Kidney epithelial cell (primary cell): Measurements from ENCODE around the gene CHSY1. TPM values are rescaled to one million over a fixed set of nuclear protein-coding genes. Genes with fewer than 3 reads are reported as not detected.
A peak's percentile ranks its signal among the peaks of the same experiment; 100 is the strongest.

Experiments used
- DNase-seq: peaks from one replicate; pipeline ENCODE4 v3.0.0-alpha.2; 2010; ENCODE audit warnings: low read depth
- H3K27me3 ChIP-seq: 2 replicates; pipeline ENCODE4 v1.6.0; 2011; ENCODE audit warnings: low read length; ENCODE audit not compliant: control insufficient read depth, insufficient read depth
- H3K36me3 ChIP-seq: 2 replicates; pipeline ENCODE4 v1.5.1; 2011; ENCODE audit warnings: low read length; ENCODE audit not compliant: control insufficient read depth, insufficient read depth
- H3K4me3 ChIP-seq: 2 replicates; pipeline ENCODE4 v1.5.1; 2011; ENCODE audit warnings: low read depth, mild to moderate bottlenecking, control low read depth, low read length
- CTCF ChIP-seq: IDR thresholded peaks from 2 replicates; pipeline ENCODE4 v1.5.1; 2011; ENCODE audit warnings: mild to moderate bottlenecking, moderate library complexity, low read length, control low read depth, inconsistent platforms; ENCODE audit not compliant: insufficient read depth, poor library complexity, severe bottlenecking
- total RNA-seq: library from RNA; depleted of rRNA; stranded (reverse); fragments of >200 nt; gene quantifications from 2 replicates; pipeline ENCODE4 v1.2.3, GENCODE V29; 2015

Gene CHSY1
- total RNA-seq, 1 donor from 2014 or later, result 21.1 TPM

GRCh38 chr15:101207867-101208288, 44.0 kb downstream of the CHSY1 start:
- TF ChIP-seq CTCF, result no peak
- no peaks in the 10 kb centered on the region for H3K27me3 ChIP-seq
- DNase-seq, result no peak
- H3K4me3 ChIP-seq, result no peak overlapping the region
- no peaks in the 10 kb centered on the region for H3K36me3 ChIP-seq

GRCh38 chr15:101206176-101206591, 45.7 kb downstream of the CHSY1 start:
- TF ChIP-seq CTCF, result no peak
- Histone ChIP-seq H3K4me3 (peak overlapping the region; percentile 3), H3K36me3 (no peaks in the 10 kb centered on the region), H3K27me3 (no peaks in the 10 kb centered on the region)
- DNase-seq, result peak; percentile 65

DNA sequence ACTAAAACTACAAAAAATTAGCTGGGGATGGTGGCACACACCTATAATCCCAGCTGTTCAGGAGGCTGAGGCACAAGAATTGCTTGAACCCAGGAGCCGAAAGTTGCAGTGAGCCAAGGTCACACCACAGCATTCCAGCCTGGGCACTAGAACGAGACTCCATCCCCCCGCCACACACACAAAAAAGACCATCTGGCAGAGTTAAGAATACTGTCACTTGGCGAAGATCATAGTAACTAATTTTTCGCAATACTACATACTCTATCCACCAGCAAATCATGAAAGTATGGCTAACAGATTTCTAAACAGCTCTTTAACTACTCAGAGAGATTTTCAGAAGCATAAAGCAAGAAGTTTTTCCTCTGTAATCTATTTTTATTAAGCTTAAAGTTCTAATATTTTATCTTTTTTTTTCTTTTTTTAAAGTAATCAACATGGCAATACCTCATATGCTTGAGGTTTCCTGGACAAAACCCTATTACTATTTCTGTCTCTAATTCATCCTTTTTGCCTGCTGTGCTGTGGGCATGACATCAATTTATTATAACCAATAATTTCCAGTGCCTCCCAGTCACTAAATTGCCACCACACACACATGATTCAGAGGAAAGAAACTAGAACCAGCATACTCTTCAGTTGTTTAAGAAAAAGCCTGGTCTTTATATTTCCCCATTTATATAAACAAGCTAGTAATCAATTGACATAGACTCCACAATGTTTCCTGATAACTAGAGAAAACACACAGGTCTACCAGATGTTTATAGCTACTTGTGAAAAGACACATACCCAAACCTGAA, 46.9 kb downstream of the CHSY1 start:
- TF ChIP-seq CTCF, result no peak
- Histone ChIP-seq H3K4me3 (no peak overlapping the region), H3K36me3 (no peaks in the 10 kb centered on the region), H3K27me3 (no peaks in the 10 kb centered on the region)
- no peak for DNase-seq

DNA sequence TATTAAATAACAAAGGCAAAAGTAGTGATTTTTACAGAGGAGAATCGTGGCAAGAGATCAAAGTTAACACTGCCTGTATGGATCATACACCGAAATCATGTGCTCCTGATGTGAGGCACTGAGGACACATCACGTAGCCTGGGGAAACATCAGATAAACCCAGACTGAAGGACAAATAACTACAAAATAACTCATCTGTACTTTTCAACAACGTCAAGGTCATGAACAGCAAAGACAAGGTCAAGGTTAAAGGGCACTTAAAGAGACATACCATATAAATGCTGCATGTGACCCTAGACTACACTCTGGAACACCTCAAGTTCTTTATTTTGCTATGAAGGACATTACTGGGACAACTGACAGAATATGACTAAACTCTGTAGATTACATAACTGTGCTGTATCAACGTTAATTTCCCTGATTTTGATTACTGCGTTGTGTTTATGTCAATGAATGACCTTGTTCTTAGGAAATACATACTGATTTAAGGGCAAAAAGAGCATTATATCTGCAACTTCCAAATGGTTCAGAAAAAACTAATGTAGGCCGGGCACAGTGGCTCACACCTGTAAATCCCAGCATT, 48.1 kb downstream of the CHSY1 start:
- Histone ChIP-seq H3K4me3 (no peak overlapping the region), H3K36me3 (no peaks in the 10 kb centered on the region), H3K27me3 (no peaks in the 10 kb centered on the region)
- no peak for TF ChIP-seq CTCF
- no peak for DNase-seq

- H3K27me3 ChIP-seq, result no peaks in the 10 kb centered on the region
- no peak for DNase-seq
- H3K4me3 ChIP-seq, result no peak overlapping the region
- no peaks in the 10 kb centered on the region for H3K36me3 ChIP-seq
- TF ChIP-seq CTCF, result no peak
Observed at GRCh38 chr15:101203029-101203573, 48.7 kb downstream of the CHSY1 start.
